SK-N-SH treated with all-trans-retinoic acid at 6 μM for 48 hours (cell line): ENCODE measurements around the gene DGKI.

ENCODE experiments used
- CSDC2 ChIP-seq: fragments of 250-450 bp; sonication (Bioruptor Pico); IDR thresholded peaks from 2 replicates; pipeline ENCODE4 v1.5.0; 2020; ENCODE audit warnings: mild to moderate bottlenecking, moderate library complexity
- CSRNP3 ChIP-seq: fragments of 250-450 bp; sonication (Bioruptor Pico); IDR thresholded peaks from 2 replicates; pipeline ENCODE4 v1.5.1; 2021; ENCODE audit warnings: mild to moderate bottlenecking, moderate library complexity
- ESRRG ChIP-seq: fragments of 250-450 bp; sonication (Bioruptor Pico); IDR thresholded peaks from 2 replicates; pipeline ENCODE4 v1.6.1; 2021; ENCODE audit warnings: mild to moderate bottlenecking
- GLIS3 ChIP-seq: fragments of 250-450 bp; sonication (Bioruptor Pico); IDR thresholded peaks from 2 replicates; pipeline ENCODE4 v1.5.0; 2020; ENCODE audit warnings: mild to moderate bottlenecking, moderate library complexity
- ISL1 ChIP-seq: fragments of 250-450 bp; sonication (Bioruptor Pico); IDR thresholded peaks from 2 replicates; pipeline ENCODE4 v2.1.2; 2022; ENCODE audit warnings: mild to moderate bottlenecking, moderate library complexity
- POU6F1 ChIP-seq: fragments of 250-450 bp; sonication (Bioruptor Pico); IDR thresholded peaks from 2 replicates; pipeline ENCODE4 v1.8.0; 2021; ENCODE audit warnings: low read depth, mild to moderate bottlenecking, moderate library complexity, borderline replicate concordance
- RARB ChIP-seq: fragments of 250-450 bp; sonication (Bioruptor Pico); IDR thresholded peaks from 2 replicates; pipeline ENCODE4 v1.8.0; 2021; ENCODE audit warnings: mild to moderate bottlenecking, moderate library complexity
- SNAI2 ChIP-seq: fragments of 250-450 bp; sonication (Bioruptor Pico); IDR thresholded peaks from 2 replicates; pipeline ENCODE4 v1.5.0; 2020; ENCODE audit warnings: mild to moderate bottlenecking, moderate library complexity
- TOX ChIP-seq: fragments of 250-450 bp; sonication (Bioruptor Pico); IDR thresholded peaks from 2 replicates; pipeline ENCODE4 v1.8.0; 2021; ENCODE audit warnings: mild to moderate bottlenecking, moderate library complexity, borderline replicate concordance
- ZFP3 ChIP-seq: fragments of 250-450 bp; sonication (Bioruptor Pico); IDR thresholded peaks from 2 replicates; pipeline ENCODE4 v1.5.0; 2020; ENCODE audit warnings: mild to moderate bottlenecking, moderate library complexity
- ZFP30 ChIP-seq: fragments of 450-650 bp; formaldehyde crosslinking; IDR thresholded peaks from 2 replicates; pipeline ENCODE4 v1.5.0; 2022; ENCODE audit warnings: mild to moderate bottlenecking, moderate library complexity
- ZNF565 ChIP-seq: fragments of 450-650 bp; formaldehyde crosslinking; conservative IDR thresholded peaks from 2 replicates; pipeline ENCODE4 v1.5.0; 2020; ENCODE audit warnings: low read depth, mild to moderate bottlenecking, moderate library complexity

GRCh38 chr7:137492889-137493288 is 353.9 kb downstream of the DGKI start:
- no peak for TF ChIP-seq GLIS3 (CRISPR knock-in tag)
- TF ChIP-seq ISL1 (CRISPR knock-in tag) = no peak
- TF ChIP-seq RARB = no peak
- no peak for TF ChIP-seq ZFP3 (CRISPR knock-in tag)
- TF ChIP-seq CSDC2 (CRISPR knock-in tag) = no peak
- no peak for TF ChIP-seq POU6F1 (CRISPR knock-in tag)
- TF ChIP-seq TOX = no peak
- TF ChIP-seq SNAI2 (CRISPR knock-in tag) = no peak
- TF ChIP-seq ZFP30 (CRISPR knock-in tag) = no peak
- TF ChIP-seq ZNF565 (CRISPR knock-in tag) = no peak
- no peak for TF ChIP-seq CSRNP3 (CRISPR knock-in tag)
- TF ChIP-seq ESRRG (CRISPR knock-in tag) = no peak
